Measurements from ENCODE around the gene CNTN5. TPM values are rescaled to one million over a fixed set of nuclear protein-coding genes. Genes with fewer than 3 reads are reported as not detected.

CNTN5 gene
- total RNA-seq, 1 experiment from 2014 or later, result not detected

DNA sequence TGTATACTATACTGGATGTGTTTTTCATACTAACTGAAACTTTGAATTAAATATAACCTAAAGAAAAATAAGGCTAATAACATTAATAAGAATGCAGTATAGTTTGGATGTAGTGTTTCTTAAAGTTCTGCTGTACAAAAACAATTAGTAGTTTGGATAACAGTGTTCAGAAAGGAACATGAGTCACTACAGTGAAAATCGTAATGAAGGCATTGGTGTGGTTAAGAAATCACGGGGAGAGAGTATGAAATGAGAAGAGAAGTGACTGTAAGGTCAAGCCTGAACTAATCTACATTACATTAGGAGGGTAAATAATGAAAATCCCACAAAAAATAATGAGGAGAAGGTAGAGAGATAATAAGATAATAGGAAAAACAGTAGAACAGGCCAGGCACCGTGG is 939.8 kb downstream of the CNTN5 start:
- H2AFZ ChIP-seq (ENCODE audit: low read length), result no peak overlapping the region
- H3K36me3 ChIP-seq (ENCODE audit: low read depth, low read length), result no peaks in the 10 kb centered on the region
- H3K9me3 ChIP-seq (ENCODE audit: low read length), result no peaks in the 10 kb centered on the region
- TF ChIP-seq EZH2phosphoT487 (IDR thresholded peaks at IDR 0.05; ENCODE audit: borderline replicate concordance, low read length) (no peak), EZH2 (IDR thresholded peaks at IDR 0.05; ENCODE audit: low read length, unreplicated experiment) (no peak)
- TF ChIP-seq, protein P1, sequence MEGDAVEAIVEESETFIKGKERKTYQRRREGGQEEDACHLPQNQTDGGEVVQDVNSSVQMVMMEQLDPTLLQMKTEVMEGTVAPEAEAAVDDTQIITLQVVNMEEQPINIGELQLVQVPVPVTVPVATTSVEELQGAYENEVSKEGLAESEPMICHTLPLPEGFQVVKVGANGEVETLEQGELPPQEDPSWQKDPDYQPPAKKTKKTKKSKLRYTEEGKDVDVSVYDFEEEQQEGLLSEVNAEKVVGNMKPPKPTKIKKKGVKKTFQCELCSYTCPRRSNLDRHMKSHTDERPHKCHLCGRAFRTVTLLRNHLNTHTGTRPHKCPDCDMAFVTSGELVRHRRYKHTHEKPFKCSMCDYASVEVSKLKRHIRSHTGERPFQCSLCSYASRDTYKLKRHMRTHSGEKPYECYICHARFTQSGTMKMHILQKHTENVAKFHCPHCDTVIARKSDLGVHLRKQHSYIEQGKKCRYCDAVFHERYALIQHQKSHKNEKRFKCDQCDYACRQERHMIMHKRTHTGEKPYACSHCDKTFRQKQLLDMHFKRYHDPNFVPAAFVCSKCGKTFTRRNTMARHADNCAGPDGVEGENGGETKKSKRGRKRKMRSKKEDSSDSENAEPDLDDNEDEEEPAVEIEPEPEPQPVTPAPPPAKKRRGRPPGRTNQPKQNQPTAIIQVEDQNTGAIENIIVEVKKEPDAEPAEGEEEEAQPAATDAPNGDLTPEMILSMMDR (conservative IDR thresholded peaks at IDR 0.05; ENCODE audit: low read depth, low read length), result no peak
- ATAC-seq (no peak), DNase-seq (no peak)
- H3K9ac ChIP-seq (ENCODE audit: low read length), result no peak overlapping the region
- H3K9me2 ChIP-seq (replicated peaks; ENCODE audit: low read length), result no peaks in the 10 kb centered on the region
- no peak overlapping the region for H3K4me3 ChIP-seq (ENCODE audit: low read length)
- no peaks in the 10 kb centered on the region for H3F3A ChIP-seq (ENCODE audit: low read length, unreplicated experiment)
- ChIA-PET POLR2A (ENCODE audit: unreplicated experiment) (no interaction called here), CTCF (no interaction called here)
- no peaks in the 10 kb centered on the region for H3K4me1 ChIP-seq (ENCODE audit: insufficient read depth, low read length)
- no peak overlapping the region for H3K4me2 ChIP-seq (ENCODE audit: low read length)
- H3K27ac ChIP-seq (ENCODE audit: low read length), result no peak overlapping the region
- BruUV-seq (replicated peaks), result no TSS peak
- no peaks in the 10 kb centered on the region for H3K79me2 ChIP-seq (ENCODE audit: low read length)
- H3K27me3 ChIP-seq (ENCODE audit: low read length), result peaks cover 38% of the 10 kb centered on the region
- intact Hi-C loops (cut with micrococcal nuclease), result no loop called here
- H4K20me1 ChIP-seq (ENCODE audit: low read length), result no peaks in the 10 kb centered on the region

GRCh38 chr11:99968336-99968735 is 947.6 kb downstream of the CNTN5 start:
- POLR2A ChIA-PET (ENCODE audit: unreplicated experiment), result no interaction called here
- Histone ChIP-seq H3K9me2 (replicated peaks; ENCODE audit: low read length) (no peaks in the 10 kb centered on the region), H2AFZ (ENCODE audit: low read length) (no peak overlapping the region), H3K4me1 (ENCODE audit: insufficient read depth, low read length) (no peaks in the 10 kb centered on the region), H4K20me1 (ENCODE audit: low read length) (no peaks in the 10 kb centered on the region), H3K9ac (ENCODE audit: low read length) (no peak overlapping the region), H3K27ac (ENCODE audit: low read length) (no peak overlapping the region), H3K36me3 (ENCODE audit: low read depth, low read length) (no peaks in the 10 kb centered on the region), H3K4me2 (ENCODE audit: low read length) (no peak overlapping the region), H3F3A (ENCODE audit: low read length, unreplicated experiment) (no peaks in the 10 kb centered on the region), H3K4me3 (ENCODE audit: low read length) (no peak overlapping the region), H3K79me2 (ENCODE audit: low read length) (no peaks in the 10 kb centered on the region), H3K27me3 (ENCODE audit: low read length) (peaks cover 56% of the 10 kb centered on the region), H3K9me3 (ENCODE audit: low read length) (no peaks in the 10 kb centered on the region)
- TF ChIP-seq, protein P1 (conservative IDR thresholded peaks at IDR 0.05; ENCODE audit: low read depth, low read length), result no peak
- TF ChIP-seq EZH2 (IDR thresholded peaks at IDR 0.05; ENCODE audit: low read length, unreplicated experiment) (no peak), EZH2phosphoT487 (IDR thresholded peaks at IDR 0.05; ENCODE audit: borderline replicate concordance, low read length) (no peak)
- DNase-seq (no peak), ATAC-seq (no peak)
- CTCF ChIA-PET, result no interaction called here
- BruUV-seq (replicated peaks), result no TSS peak
- intact Hi-C loops (cut with micrococcal nuclease), result no loop called here

GRCh38 chr11:99973993-99974392 is 953.2 kb downstream of the CNTN5 start:
- DNase-seq (no peak), ATAC-seq (no peak)
- Histone ChIP-seq H4K20me1 (ENCODE audit: low read length) (no peaks in the 10 kb centered on the region), H3K27ac (ENCODE audit: low read length) (no peak overlapping the region), H3K79me2 (ENCODE audit: low read length) (no peaks in the 10 kb centered on the region), H2AFZ (ENCODE audit: low read length) (no peak overlapping the region), H3K36me3 (ENCODE audit: low read depth, low read length) (no peaks in the 10 kb centered on the region), H3K4me1 (ENCODE audit: insufficient read depth, low read length) (no peaks in the 10 kb centered on the region), H3F3A (ENCODE audit: low read length, unreplicated experiment) (no peaks in the 10 kb centered on the region), H3K4me2 (ENCODE audit: low read length) (no peak overlapping the region), H3K9ac (ENCODE audit: low read length) (no peak overlapping the region), H3K27me3 (ENCODE audit: low read length) (peaks cover 55% of the 10 kb centered on the region), H3K9me3 (ENCODE audit: low read length) (no peaks in the 10 kb centered on the region), H3K9me2 (replicated peaks; ENCODE audit: low read length) (no peaks in the 10 kb centered on the region), H3K4me3 (ENCODE audit: low read length) (no peak overlapping the region)
- ChIA-PET POLR2A (ENCODE audit: unreplicated experiment) (interaction anchor here (0.6 kb wide), 1 partner anchor 131 kb away, joined by 3 read pairs; no protein-coding TSS in a partner anchor), CTCF (no interaction called here)
- TF ChIP-seq, protein P1 (conservative IDR thresholded peaks at IDR 0.05; ENCODE audit: low read depth, low read length), result no peak
- TF ChIP-seq EZH2phosphoT487 (IDR thresholded peaks at IDR 0.05; ENCODE audit: borderline replicate concordance, low read length) (no peak), EZH2 (IDR thresholded peaks at IDR 0.05; ENCODE audit: low read length, unreplicated experiment) (no peak)
- no TSS peak for BruUV-seq (replicated peaks)
- intact Hi-C loops (cut with micrococcal nuclease), result no loop called here
